ENCODE results near the gene SLC1A3.

The SLC1A3 gene

DNA sequence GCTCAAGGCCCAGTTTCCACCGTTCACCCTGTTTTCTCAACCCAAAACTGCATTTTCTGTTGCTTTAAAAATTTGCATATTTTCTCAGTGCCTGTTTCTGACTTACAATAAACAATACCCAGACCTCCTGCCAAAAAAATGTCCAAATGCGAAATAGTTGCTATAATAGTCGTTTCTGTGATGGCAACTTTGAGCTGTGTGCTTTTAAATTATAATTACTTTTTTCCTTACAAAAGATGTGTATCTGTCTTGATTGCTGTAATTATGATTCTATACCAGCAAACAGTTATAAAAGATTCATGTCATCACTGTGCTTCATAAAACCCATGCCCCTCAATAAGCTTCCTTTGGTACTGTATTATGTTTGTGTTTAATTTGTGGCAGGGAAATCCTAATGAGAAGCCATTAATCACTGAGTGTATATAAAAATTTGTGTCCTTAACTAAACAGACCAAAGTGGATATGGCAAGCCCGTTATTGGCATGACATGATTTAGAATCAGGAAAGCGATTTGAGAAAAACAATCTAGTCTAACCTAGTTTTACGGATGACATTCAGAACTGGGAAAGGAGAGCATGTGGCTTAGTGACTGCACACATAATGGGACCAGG lies 5.4 kb upstream of the SLC1A3 start:
- no peak for DNase-seq (ENCODE audit: low read depth)

- no peak for DNase-seq (ENCODE audit: low read depth)
These were observed 3.6 kb upstream of the SLC1A3 start for GRCh38 chr5:36602704-36603321.

DNA sequence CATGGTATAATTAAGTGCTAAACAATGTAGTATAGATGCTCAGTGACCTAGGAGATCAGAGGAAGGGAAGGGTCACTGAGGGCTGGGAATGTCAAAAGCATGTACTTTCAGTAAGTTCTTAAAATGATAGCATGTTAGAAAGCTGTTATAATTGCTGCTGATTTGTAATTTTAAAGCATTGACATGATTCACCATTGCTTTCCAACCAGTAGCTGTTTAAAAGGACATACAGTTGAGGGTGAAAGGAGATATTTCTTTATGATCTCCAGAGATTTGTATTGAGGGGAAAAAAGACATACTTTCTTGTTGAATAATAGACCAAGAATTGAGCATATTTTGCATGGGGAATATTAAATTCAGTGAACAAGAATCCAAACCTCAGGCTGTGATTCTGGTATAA lies 1.2 kb upstream of the SLC1A3 start:
- DNase-seq (ENCODE audit: low read depth) = no peak

- DNase-seq (ENCODE audit: low read depth) = no peak
These were observed 374 bp upstream of the SLC1A3 start for GRCh38 chr5:36606036-36606427.

GRCh38 chr5:36607114-36607571 lies 737 bp downstream of the SLC1A3 start:
- no peak for DNase-seq (ENCODE audit: low read depth)

DNA sequence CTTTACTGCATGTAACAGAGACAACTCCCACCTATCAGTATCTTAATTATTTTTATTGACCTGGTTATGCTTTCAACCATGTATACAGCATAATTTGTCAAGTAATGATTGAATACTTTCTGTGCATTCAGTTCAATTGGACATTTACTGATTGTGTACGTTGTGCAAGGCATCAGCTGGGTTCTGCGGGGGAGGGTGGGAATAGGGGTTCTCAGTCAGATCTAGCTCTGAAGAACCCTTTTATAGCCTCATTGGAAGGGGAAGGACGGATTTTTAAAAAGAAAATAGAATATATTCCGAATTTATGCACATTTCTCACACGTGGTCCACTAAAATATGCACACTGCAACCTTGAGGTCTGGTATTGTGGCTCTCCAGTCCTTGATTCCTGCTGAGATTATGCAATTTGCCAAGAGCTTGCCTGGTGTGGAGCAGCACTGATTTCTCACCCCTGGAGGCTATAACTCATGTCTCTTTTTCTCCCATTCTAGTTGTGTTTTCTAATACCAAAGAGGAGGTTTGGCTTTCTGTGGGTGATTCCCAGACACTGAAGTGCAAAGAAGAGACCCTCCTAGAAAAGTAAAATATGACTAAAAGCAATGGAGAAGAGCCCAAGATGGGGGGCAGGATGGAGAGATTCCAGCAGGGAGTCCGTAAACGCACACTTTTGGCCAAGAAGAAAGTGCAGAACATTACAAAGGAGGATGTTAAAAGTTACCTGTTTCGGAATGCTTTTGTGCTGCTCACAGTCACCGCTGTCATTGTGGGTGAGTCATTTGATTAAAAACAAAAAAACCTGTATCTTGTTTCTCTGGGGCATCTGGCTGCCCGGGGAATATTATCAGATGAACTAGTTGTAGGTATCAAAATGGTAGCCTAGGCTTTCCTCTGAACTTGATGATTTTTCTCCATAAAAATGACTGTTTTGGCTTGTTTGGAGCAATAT lies 1.7 kb downstream of the SLC1A3 start:
- no peak for DNase-seq (ENCODE audit: low read depth)

- DNase-seq (ENCODE audit: low read depth) = no peak
These were observed 4.2 kb downstream of the SLC1A3 start for GRCh38 chr5:36610621-36611020.

DNA sequence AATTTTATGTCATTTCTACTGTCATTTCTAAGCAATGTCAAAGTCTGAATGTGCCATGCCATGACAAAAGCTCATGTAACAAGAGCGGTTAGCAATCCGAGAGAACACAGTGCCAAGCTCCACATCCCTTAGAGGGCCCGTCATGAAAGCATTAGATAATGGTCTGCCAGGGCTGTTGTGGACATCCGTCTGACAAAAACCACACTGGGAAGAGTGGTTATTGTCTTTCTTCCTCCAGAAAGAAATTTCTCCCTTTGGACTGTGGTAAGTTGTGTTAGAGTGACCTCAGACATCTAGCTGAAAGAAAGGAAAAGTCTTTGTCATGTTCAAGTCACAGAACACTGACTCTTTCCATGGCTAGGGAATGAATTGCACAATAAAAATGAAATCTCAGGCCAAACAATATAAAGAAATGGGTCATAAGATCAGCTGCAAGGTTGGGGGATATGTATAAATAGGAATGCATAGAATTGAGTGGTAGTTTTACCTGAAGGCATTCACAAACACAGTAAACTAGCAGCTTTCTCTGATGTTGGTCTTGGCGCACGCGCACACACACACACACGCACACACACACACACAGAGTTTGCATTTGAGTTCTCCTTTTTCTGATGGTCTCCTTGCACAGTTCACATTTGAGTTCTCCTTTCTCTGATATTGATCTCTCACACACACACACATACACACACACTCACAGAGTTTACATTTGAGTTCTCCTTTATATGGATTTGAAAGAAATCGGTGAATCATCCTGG lies 5.3 kb downstream of the SLC1A3 start:
- DNase-seq (ENCODE audit: low read depth) = no peak

- no peak for DNase-seq (ENCODE audit: low read depth)
These were observed 6.8 kb downstream of the SLC1A3 start for GRCh38 chr5:36613241-36613640.

DNA sequence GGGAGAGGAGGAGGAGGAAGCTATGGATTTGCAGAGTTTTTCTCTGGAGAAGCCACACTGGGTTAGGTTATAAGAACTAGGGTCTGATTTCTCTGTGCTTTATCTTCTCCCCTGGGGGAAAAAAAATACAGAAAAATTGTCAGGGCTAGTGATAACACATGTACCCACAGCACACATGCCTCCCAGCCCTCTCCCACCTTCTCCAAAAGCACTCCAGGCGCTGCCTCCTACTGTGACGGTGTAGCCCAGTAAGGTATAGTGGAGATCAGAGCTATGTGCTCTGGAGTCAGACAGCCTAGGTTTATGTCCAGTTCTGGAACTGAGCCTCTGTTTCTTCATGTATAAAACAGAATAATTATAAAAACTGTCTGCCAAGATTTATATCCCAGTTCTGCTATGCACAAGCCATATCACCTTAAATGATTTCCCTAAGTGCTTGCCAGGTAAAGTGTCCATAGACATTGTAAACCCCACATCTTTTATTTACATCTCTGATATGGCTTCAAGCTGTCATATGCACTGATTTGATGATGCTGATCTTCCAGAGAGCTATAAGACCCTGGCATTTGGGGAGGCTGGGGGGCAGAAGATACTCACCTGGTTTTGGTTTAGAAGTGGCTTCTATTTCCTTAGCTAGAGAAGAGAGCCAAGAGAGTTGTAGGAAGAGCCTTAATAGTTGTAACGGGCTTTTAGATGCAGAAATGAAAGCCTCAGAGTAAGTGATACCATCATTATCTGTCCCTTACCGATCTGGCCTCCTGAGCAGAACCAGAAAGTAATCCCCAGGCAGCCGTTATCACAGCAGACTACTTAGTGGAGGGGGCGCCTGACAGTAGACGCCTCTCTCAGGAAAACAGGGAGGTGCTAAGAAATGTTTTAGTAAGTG lies 7.6 kb downstream of the SLC1A3 start:
- no peak for DNase-seq (ENCODE audit: low read depth)

DNA sequence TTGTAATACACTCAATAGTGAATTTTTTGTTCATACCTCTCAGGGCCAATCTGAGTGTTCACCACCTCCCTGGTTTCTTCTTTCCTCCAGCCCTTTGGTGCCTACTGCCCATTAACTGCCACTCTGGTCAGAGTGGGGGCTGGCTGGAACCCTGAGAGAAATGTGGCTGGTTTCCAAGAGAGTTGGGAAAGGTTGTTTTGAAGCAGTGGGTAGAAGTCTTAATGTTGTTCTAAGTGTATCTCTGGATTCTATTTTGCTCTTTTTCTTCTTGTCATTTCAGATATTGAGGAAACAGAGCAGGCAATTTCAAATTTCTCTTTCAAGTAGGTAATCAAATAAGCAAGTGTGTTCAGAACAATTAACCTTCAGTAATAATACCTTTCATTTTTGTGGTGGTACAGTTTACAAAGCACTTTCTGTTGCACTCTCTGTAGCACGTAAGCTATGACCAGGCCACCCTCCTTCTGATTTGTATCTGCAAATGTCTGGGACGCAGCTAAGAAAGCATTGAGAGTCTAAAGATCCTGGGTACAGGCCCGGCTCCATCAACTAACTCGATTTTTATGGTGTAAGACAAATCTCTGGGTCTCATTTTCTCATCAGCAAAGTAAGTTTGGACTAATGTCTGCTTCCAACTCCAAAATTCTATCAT lies 8.4 kb downstream of the SLC1A3 start:
- DNase-seq (ENCODE audit: low read depth) = no peak

- no peak for DNase-seq (ENCODE audit: low read depth)
These were observed 12.7 kb downstream of the SLC1A3 start for GRCh38 chr5:36619012-36619635.

GRCh38 chr5:36621985-36622384 lies 15.6 kb downstream of the SLC1A3 start:
- no peak for DNase-seq (ENCODE audit: low read depth)

GRCh38 chr5:36623832-36624231 lies 17.4 kb downstream of the SLC1A3 start:
- DNase-seq (ENCODE audit: low read depth) = no peak

DNA sequence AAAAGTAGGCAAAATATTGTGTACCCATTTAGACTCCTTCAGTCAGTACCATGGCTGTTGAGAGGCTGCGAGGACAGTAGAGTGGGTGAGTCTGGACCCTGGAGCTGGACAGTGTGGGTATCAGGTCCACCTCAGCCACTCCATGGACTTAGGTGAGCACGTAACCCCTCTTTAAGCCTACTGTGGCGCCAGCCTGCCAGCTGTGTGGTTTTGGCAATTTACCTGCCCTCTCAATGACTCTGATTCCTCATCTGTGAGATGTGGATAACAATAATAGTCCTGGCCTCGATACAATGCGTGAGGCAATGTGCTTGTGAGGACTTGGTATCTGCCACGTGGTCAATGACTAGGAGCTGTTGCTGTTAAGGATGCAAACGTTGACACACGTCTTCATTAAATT lies 17.9 kb downstream of the SLC1A3 start:
- DNase-seq (ENCODE audit: low read depth) = no peak

DNA sequence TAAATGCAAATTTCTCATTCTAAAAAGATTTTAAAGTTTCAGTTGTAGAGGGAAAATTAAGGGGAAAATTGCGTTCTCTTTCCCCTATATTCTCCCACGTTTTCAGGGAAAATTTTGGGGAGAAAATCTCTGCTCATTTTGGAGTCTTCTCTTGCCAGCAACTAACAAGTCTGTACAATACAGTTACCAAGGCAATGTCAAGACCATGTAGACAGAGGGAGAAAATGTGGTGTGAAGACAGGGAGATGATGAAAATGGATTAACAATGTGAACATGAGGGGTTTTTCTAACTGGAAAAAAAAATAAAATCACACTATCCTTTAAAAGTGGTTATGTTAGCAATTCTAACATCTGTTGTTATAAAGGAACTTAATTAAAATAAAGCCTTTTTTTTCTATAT lies 22.3 kb downstream of the SLC1A3 start:
- no peak for DNase-seq (ENCODE audit: low read depth)

DNA sequence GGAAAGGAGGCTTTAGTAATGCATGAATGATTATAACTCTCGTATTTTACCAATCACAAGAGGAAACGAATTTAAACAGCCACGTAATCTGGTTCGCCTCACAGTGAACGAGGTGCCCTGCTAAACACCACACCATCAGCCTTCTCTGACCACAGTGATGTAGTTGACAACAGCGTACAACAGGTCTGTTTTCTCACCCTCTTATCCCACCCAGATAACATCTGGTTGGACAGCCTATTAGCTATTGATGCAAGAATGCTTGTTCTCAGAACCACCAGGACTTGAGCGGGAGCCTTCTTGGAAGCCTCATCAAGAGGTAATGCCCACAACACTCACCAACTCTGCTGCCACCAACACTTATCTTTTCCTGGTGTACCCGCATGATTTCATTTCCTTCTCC lies 23.3 kb downstream of the SLC1A3 start:
- no peak for DNase-seq (ENCODE audit: low read depth)

DNA sequence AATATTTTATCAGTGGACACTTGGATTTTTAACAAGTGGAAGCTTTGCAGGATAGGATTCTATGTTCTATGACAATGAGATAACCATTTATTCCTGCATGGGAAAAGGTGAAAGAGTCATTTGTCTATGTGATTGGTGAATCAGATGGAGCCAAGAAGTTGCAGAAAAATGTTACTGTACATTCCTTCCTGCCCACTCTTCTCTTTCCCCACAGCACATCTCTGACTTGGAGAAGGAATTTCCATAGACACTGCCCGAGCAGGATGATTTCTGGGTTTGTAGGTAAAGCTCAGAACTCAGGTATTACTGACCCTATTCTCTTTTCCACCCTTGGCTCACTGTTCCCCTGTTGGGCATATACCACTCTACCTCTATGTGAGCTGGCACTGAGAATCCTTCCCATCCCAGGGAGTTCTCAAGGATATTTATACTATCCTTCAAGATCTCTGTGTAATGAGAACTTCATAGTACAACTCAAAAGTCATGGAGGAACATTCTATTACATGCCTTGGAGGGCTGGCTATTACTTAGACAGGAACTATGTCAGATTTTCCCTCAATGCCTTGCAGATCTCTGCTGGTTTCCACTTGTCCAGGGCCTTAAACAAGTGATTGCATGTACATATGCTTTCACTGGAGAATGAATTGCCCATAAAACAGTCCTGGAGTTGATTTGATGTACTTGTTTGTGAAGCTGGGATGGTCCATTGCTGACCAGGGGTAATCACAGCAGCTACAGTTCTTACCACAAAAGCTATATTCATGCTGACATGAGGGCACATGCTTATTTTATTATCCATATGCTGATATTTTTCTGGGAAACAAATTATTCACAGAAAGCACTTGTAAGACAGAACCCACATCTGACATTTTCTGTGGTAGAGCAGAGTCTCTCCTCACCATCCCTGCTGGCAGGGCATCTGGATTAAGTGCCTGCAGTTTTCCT lies 24.1 kb downstream of the SLC1A3 start:
- no peak for DNase-seq (ENCODE audit: low read depth)

DNA sequence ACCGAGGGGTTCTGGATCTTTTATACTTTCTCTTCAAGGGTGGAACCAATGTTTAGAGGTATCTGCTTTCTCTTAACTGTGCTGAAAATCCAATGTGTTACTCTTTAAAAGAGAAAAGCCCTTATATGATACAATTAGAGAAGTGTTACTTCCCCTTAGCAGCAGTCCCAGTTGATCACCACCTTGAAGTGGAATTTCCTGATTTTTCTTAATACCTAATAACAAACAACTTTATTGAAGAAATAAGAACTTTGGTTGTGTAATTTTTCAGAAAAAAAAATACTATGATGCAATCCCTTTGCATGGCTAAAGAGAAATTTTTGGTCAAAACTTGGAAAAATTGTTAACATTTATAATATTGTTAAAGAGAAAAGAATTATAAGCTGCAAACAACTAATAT lies 24.7 kb downstream of the SLC1A3 start:
- no peak for DNase-seq (ENCODE audit: low read depth)
